Measurements from ENCODE around the gene TADA3.

- no peak for TF ChIP-seq CTCF (conservative IDR thresholded peaks at IDR 0.05 in 1 of 2, IDR thresholded peaks at IDR 0.05 in 1 of 2; ENCODE audit: low read depth in 1 of 2, low read length in 2 of 2)
- no peak for TF ChIP-seq EZH2 (IDR thresholded peaks at IDR 0.05; ENCODE audit: low read length, missing control alignments)
Measured at GRCh38 chr3:9770276-9770812, 21.9 kb downstream of the TADA3 start.

Measured in fibroblast of lung (primary cell).